Measurements from ENCODE around the gene DUOX1. TPM values are rescaled to one million over a fixed set of nuclear protein-coding genes. Genes with fewer than 3 reads are reported as not detected.

The DUOX1 gene
- total RNA-seq, 1 experiment from 2014 or later, result not detected

DNA sequence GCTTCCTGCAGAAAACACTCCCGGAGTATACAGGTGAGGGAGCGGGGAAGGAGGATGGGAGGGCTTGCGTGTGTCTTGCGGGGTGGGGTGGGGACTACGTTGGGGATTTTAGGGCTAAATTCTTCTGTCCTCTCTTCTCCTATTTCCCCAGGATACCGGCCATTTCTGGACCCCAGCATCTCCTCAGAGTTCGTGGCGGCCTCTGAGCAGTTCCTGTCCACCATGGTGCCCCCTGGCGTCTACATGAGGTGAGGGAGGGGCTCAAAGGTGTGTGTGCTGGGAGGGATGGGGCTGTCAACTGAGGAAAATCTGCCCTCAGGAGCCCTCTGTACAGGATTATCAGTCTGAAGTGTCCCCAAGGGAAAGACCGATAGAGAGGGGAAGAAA lies 6.6 kb downstream of the DUOX1 start:
- Histone ChIP-seq H3K27ac (no peak overlapping the region), H3K36me3 (no peaks in the 10 kb centered on the region), H3K4me1 (replicated peaks) (no peaks in the 10 kb centered on the region), H3K27me3 (replicated peaks) (peaks cover 11% of the 10 kb centered on the region), H3K9me3 (replicated peaks) (no peaks in the 10 kb centered on the region), H3K4me3 (no peak overlapping the region)
- no peak for DNase-seq (ENCODE audit: low read depth in 1 of 2, low spot score in 2 of 2)

DNA sequence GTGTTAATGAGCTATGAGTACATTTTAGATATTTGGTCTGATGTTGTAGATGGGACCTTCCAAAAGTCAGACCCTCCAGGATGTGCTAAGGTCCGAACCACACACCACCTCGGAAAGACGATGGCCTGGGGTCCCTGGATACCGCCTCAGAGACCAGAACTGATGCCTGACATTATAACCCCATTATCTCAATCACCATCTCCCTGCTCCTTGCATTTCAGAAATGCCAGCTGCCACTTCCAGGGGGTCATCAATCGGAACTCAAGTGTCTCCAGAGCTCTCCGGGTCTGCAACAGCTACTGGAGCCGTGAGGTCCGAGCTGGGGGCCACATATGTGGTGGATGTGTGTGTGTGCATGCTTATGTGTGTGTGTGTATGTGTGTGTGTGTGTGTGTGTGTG lies 7.9 kb downstream of the DUOX1 start:
- Histone ChIP-seq H3K9me3 (replicated peaks) (no peaks in the 10 kb centered on the region), H3K36me3 (no peaks in the 10 kb centered on the region), H3K4me3 (no peak overlapping the region), H3K27me3 (replicated peaks) (peaks cover 1% of the 10 kb centered on the region; the same call in 1 of the 2 replicates), H3K4me1 (replicated peaks) (no peaks in the 10 kb centered on the region), H3K27ac (no peak overlapping the region)
- no peak for DNase-seq (ENCODE audit: low read depth in 1 of 2, low spot score in 2 of 2)

DNA sequence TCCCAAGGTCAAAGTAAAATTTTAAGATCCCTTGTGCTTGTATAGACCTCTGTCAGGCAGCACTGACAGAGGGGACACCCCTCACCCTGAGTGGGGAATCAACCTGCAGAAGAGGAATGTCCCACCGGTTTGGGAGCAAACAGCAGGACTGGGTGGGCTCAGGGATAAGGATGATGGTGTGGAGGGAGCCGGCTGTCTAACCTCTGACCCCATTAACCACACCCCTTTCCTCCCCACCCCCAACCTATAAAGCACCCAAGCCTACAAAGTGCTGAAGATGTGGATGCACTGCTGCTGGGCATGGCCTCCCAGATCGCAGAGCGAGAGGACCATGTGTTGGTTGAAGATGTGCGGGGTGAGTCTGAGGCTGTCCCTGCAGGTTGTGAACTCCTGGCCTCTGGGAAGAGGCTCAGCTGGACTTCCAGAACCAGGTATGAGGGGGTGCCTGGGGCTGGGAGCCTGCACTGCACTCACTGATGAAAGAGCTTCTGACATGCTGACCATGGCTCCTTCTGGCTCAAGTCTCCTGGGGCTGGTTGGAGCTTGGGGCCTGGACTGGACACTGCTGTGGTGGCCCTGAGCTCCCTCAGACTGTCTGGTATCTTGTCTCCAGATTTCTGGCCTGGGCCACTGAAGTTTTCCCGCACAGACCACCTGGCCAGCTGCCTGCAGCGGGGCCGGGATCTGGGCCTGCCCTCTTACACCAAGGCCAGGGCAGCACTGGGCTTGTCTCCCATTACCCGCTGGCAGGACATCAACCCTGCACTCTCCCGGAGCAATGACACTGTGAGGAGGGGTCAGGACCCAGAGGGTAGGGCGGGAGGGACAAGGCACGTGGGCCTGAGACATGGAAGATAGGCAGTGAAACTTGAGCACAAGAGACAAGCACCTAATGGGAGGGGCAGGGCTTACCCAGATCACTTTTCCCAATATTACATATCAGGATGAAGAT lies 9.3 kb downstream of the DUOX1 start:
- no peak overlapping the region for H3K27ac ChIP-seq
- H3K27me3 ChIP-seq (replicated peaks), result no peaks in the 10 kb centered on the region
- H3K9me3 ChIP-seq (replicated peaks), result no peaks in the 10 kb centered on the region
- H3K4me1 ChIP-seq (replicated peaks), result no peaks in the 10 kb centered on the region
- no peaks in the 10 kb centered on the region for H3K36me3 ChIP-seq
- H3K4me3 ChIP-seq, result no peak overlapping the region
- DNase-seq (ENCODE audit: low read depth in 1 of 2, low spot score in 2 of 2), result no peak

DNA sequence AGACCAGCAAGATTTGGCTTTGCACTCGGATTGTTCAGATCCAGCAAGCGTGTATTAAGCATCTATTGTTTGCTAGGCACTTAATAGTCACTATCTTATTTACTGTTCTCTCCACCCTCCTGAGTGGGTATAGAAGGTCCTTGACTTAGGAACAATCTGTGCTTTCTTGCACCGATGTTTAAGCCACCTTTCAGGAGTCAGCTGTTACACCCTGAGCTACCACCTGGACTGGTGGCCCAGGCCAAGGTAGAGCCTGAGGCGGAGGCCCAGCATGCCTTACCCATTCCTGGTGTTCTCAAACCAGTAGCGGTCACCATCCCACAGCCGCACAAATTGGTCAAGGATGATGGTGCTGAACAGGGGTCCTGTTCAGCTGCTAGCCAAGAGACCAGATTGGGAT lies 10.0 kb downstream of the DUOX1 start:
- Histone ChIP-seq H3K4me3 (no peak overlapping the region), H3K9me3 (replicated peaks) (no peaks in the 10 kb centered on the region), H3K4me1 (replicated peaks) (no peaks in the 10 kb centered on the region), H3K27ac (no peak overlapping the region), H3K27me3 (replicated peaks) (no peaks in the 10 kb centered on the region), H3K36me3 (no peaks in the 10 kb centered on the region)
- no peak for DNase-seq (ENCODE audit: low read depth in 1 of 2, low spot score in 2 of 2)

DNA sequence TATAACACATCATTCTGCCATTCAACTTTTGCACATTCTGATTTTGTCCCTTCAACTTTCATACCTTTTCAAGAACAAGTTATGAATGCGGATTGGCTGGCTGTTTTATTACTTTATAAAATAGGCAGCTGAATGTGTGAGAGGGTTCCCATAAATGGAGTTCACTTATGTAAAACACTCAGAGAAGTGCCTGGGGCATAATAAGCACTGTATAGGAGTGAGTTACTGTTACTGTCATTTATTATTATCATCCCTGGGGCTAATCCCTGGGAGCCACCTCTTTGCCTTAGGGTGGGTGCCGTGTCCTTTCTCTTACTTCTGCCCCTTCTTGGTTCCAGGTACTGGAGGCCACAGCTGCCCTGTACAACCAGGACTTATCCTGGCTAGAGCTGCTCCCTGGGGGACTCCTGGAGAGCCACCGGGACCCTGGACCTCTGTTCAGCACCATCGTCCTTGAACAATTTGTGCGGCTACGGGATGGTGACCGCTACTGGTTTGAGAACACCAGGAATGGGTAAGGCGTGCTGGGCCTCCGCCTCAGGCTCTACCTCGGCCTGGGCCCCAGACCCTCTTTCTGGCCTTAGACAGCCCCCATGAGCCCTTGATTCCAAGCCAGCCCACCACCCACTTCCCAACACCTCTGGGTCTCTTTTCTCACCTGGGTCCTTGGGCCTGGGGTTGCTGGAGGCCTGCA lies 10.9 kb downstream of the DUOX1 start:
- Histone ChIP-seq H3K27ac (no peak overlapping the region), H3K9me3 (replicated peaks) (no peaks in the 10 kb centered on the region), H3K27me3 (replicated peaks) (no peaks in the 10 kb centered on the region), H3K4me1 (replicated peaks) (no peaks in the 10 kb centered on the region), H3K36me3 (no peaks in the 10 kb centered on the region), H3K4me3 (no peak overlapping the region)
- no peak for DNase-seq (ENCODE audit: low read depth in 1 of 2, low spot score in 2 of 2)

DNA sequence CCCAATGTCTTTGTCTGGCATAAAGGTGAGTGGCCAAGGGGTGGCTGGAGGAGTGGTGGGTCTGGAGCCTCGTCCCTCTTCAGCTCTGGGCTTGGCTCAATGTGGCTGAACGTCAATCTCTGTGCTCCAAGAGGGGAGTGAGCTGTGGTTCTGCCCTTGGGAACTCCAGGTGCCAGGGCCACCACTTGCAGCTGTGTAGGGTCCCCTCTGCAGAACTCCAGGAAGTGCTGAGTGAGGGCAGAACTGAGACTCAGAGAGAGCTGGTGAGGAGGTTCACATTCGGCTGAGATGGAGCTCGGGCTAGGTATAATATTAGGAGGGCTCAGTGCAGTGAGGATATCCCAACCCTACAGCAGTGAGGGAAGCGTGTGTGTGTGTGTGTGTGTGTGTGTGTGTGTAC lies 11.6 kb downstream of the DUOX1 start:
- H3K36me3 ChIP-seq, result no peaks in the 10 kb centered on the region
- no peak overlapping the region for H3K27ac ChIP-seq
- H3K4me3 ChIP-seq, result no peak overlapping the region
- H3K27me3 ChIP-seq (replicated peaks), result no peaks in the 10 kb centered on the region
- H3K9me3 ChIP-seq (replicated peaks), result no peaks in the 10 kb centered on the region
- no peak for DNase-seq (ENCODE audit: low read depth in 1 of 2, low spot score in 2 of 2)
- H3K4me1 ChIP-seq (replicated peaks), result no peaks in the 10 kb centered on the region

DNA sequence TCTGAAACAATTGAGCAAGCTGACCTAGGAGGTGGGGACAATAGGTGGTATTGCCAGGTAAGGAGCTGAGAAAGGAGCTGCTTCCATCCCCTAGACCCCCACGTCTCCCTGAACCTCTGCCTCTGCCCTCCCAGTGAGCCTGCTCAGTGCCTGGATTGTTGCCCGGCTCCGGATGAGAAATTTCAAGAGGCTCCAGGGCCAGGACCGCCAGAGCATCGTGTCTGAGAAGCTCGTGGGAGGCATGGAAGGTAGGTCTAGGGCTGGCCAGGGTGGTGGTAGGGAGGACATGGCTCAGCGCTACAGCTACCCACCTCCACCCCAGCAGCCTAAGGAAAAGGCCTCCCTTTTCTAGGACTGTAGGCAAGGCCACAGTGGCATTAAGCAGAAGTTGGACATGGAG lies 13.3 kb downstream of the DUOX1 start:
- Histone ChIP-seq H3K27me3 (replicated peaks) (no peaks in the 10 kb centered on the region), H3K9me3 (replicated peaks) (no peaks in the 10 kb centered on the region), H3K27ac (no peak overlapping the region), H3K4me1 (replicated peaks) (no peaks in the 10 kb centered on the region), H3K36me3 (no peaks in the 10 kb centered on the region), H3K4me3 (no peak overlapping the region)
- DNase-seq (ENCODE audit: low read depth in 1 of 2, low spot score in 2 of 2), result no peak

DNA sequence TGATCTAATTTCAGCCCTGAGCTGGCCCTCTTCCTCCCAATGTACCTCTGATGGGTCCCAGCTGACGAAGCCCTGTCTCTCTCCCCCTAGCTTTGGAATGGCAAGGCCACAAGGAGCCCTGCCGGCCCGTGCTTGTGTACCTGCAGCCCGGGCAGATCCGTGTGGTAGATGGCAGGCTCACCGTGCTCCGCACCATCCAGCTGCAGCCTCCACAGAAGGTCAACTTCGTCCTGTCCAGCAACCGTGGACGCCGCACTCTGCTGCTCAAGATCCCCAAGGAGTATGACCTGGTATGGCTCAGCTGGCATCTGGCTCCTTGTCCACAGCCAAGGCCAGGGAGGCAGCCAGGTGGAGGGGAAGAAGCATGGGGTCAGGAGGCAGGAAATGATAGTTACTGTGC lies 14.2 kb downstream of the DUOX1 start:
- no peaks in the 10 kb centered on the region for H3K4me1 ChIP-seq (replicated peaks)
- no peak overlapping the region for H3K4me3 ChIP-seq
- H3K27me3 ChIP-seq (replicated peaks), result no peaks in the 10 kb centered on the region
- no peak for DNase-seq (ENCODE audit: low read depth in 1 of 2, low spot score in 2 of 2)
- H3K9me3 ChIP-seq (replicated peaks), result no peaks in the 10 kb centered on the region
- no peaks in the 10 kb centered on the region for H3K36me3 ChIP-seq
- no peak overlapping the region for H3K27ac ChIP-seq

DNA sequence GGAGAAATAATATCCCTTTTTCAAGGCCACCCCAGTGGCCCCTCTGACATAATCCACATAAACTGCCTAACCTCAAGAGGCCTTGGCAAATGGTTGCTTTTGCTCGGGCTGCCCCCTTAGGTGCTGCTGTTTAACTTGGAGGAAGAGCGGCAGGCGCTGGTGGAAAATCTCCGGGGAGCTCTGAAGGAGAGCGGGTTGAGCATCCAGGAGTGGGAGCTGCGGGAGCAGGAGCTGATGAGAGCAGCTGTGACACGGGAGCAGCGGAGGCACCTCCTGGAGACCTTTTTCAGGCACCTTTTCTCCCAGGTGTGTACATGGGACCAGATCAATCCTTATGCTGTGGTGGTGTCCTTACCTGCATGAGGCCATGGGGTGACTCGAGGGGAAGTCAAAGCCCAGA lies 15.0 kb downstream of the DUOX1 start:
- no peaks in the 10 kb centered on the region for H3K36me3 ChIP-seq
- no peaks in the 10 kb centered on the region for H3K4me1 ChIP-seq (replicated peaks)
- H3K4me3 ChIP-seq, result no peak overlapping the region
- H3K9me3 ChIP-seq (replicated peaks), result no peaks in the 10 kb centered on the region
- no peak overlapping the region for H3K27ac ChIP-seq
- DNase-seq (ENCODE audit: low read depth in 1 of 2, low spot score in 2 of 2), result no peak
- no peaks in the 10 kb centered on the region for H3K27me3 ChIP-seq (replicated peaks)

DNA sequence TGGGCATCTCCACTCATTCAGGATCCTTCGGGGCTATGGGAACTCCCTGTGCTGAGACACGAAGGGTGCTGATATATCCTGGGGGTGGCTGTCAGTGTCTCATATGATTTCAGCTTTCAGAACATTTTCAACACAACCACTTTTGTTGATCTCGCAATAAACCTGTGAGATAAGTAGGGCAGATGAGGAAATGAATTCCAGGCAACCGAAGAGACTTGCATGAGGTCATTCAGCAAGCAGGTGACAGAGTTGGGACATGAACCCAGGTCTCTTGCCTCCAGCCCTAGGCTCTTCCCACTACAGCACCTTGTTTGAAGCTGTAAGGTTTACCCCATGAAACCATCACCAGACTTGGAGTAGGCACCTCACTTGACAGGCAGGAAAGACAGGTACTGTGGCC lies 16.6 kb downstream of the DUOX1 start:
- H3K4me3 ChIP-seq, result no peak overlapping the region
- H3K27me3 ChIP-seq (replicated peaks), result no peaks in the 10 kb centered on the region
- no peaks in the 10 kb centered on the region for H3K9me3 ChIP-seq (replicated peaks)
- DNase-seq (ENCODE audit: low read depth in 1 of 2, low spot score in 2 of 2), result no peak
- H3K4me1 ChIP-seq (replicated peaks), result no peaks in the 10 kb centered on the region
- H3K36me3 ChIP-seq, result no peaks in the 10 kb centered on the region
- H3K27ac ChIP-seq, result no peak overlapping the region

DNA sequence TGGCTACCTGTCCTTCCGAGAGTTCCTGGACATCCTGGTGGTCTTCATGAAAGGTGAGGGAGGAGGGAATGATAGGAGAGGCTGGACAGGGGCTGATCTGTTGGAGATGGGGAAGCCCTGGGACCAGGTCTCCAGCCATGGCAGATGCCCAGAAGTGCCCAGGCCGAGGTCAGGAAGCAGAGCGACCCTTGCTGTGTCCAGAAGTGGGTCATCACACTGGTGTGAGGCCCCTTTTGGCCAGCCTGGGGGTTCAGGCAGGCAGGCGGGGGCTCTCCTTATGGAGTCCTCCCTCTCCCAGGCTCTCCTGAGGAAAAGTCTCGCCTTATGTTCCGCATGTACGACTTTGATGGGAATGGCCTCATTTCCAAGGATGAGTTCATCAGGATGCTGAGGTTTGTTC lies 17.8 kb downstream of the DUOX1 start:
- H3K36me3 ChIP-seq, result no peaks in the 10 kb centered on the region
- DNase-seq (ENCODE audit: low read depth in 1 of 2, low spot score in 2 of 2), result no peak
- no peaks in the 10 kb centered on the region for H3K9me3 ChIP-seq (replicated peaks)
- H3K27ac ChIP-seq, result no peak overlapping the region
- H3K4me3 ChIP-seq, result no peak overlapping the region
- H3K4me1 ChIP-seq (replicated peaks), result no peaks in the 10 kb centered on the region
- no peaks in the 10 kb centered on the region for H3K27me3 ChIP-seq (replicated peaks)

DNA sequence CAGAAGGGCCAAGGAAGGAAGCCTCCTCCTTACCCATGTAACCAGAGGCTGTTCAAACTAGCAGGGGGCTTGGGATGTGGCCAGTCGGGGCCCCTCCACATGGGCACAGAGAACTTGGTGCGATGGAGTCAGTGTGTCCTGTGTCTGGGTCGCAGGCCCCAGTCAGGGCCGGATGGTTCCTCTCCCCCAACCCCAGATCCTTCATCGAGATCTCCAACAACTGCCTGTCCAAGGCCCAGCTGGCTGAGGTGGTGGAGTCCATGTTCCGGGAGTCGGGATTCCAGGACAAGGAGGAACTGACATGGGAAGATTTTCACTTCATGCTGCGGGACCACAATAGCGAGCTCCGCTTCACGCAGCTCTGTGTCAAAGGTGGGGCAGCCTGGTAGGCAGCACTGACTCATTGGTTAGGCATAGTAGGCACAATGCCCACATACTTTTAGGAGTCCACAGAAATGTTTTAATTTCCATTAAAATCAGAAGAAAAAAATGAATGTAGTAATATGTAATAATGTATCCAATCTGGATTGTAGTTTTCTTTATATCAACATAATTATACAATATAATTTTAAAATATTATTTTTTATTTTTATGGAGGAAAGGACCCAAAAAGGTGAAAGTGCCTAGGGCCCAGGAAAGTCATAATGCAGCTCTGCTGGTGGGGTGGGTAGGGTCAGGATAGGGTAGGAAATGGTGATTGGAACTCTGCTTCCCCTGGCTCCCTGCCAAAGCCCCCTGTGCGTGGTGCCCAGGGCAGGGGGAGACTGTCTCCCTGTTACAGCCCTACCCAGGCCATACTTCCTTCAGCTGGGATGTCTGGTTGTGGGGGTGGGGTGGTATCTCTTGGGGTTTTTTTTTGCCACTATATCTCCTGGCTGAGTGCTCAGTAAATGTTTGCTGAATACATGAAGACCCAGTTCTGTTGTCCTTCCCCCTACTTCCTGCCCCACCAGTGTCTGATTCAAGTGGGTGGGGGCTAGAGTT lies 18.6 kb downstream of the DUOX1 start:
- Histone ChIP-seq H3K27me3 (replicated peaks) (no peaks in the 10 kb centered on the region), H3K9me3 (replicated peaks) (no peaks in the 10 kb centered on the region), H3K4me3 (no peak overlapping the region), H3K27ac (no peak overlapping the region), H3K4me1 (replicated peaks) (no peaks in the 10 kb centered on the region), H3K36me3 (no peaks in the 10 kb centered on the region)
- no peak for DNase-seq (ENCODE audit: low read depth in 1 of 2, low spot score in 2 of 2)

DNA sequence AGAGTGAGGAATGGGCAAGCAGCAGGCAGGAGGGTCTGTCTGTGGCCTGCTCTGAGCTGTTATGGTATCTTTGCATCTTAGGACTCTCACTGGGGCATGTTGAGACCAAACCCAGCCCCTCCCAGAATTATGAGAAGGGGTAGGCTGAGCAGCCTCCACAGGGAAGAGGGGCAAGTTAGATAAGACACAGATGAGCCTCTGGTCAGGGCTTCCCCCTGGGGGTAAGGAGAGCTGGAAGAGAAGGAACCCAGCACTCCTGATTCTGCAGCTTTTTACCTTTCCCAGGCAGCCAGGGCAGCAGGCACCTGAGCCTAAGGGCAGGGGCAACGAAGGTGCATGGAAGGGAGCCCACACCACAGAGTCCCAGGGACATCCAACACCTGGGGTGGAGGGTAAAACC lies 19.3 kb downstream of the DUOX1 start:
- Histone ChIP-seq H3K36me3 (no peaks in the 10 kb centered on the region), H3K4me3 (no peak overlapping the region), H3K4me1 (replicated peaks) (no peaks in the 10 kb centered on the region), H3K9me3 (replicated peaks) (no peaks in the 10 kb centered on the region), H3K27me3 (replicated peaks) (no peaks in the 10 kb centered on the region), H3K27ac (no peak overlapping the region)
- no peak for DNase-seq (ENCODE audit: low read depth in 1 of 2, low spot score in 2 of 2)

Measured in SJSA1 (cell line).